Activated CD8-positive, alpha-beta memory T cell treated with anti-CD3 and anti-CD28 coated beads for 48 hours (primary cell): ENCODE data around the gene NSD2.

Experiments
- DNase-seq, 3 experiments: peaks; one replicate each; pipeline ENCODE4 v3.0.0-alpha.2; 2020; ENCODE audit warnings: low read depth in 2 of 3, low spot score in 2 of 3

NSD2 gene

DNA sequence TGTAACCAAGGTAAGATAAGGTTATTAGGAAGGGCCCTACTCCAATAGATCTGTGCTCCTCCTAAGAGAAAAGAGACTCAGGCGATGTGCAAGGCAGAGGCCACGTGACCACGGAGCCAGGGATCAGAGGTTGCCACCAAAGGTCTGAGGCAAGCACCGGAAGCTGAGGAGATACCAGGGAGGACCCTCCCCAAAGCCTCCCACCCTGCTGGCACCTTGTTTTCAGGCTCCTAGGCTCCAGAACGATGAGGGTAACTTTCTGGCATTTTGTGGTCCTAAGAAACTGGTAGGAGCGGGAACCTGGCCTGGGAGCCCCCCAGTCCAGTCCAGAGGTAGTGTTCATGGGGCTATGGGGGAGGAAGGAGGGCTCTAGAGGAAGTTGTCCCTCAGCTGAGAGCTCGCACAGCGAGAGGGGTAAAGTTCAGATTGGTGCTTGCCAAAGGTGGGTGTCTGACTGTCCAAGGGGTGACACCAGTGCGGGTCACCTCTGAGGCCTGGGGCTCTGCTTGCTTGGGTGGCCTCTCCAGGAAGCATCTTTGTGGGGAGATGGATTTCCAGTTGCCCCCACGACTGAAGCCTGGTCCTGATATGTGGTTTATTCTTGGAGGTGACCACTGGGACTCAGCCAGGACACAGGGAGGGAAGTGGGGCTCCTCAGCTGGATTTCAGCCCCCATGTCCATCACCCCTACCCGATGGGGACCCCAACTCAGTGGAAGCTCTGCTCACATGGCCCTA, 7.7 kb upstream of the NSD2 start:
- no peak for DNase-seq

DNA sequence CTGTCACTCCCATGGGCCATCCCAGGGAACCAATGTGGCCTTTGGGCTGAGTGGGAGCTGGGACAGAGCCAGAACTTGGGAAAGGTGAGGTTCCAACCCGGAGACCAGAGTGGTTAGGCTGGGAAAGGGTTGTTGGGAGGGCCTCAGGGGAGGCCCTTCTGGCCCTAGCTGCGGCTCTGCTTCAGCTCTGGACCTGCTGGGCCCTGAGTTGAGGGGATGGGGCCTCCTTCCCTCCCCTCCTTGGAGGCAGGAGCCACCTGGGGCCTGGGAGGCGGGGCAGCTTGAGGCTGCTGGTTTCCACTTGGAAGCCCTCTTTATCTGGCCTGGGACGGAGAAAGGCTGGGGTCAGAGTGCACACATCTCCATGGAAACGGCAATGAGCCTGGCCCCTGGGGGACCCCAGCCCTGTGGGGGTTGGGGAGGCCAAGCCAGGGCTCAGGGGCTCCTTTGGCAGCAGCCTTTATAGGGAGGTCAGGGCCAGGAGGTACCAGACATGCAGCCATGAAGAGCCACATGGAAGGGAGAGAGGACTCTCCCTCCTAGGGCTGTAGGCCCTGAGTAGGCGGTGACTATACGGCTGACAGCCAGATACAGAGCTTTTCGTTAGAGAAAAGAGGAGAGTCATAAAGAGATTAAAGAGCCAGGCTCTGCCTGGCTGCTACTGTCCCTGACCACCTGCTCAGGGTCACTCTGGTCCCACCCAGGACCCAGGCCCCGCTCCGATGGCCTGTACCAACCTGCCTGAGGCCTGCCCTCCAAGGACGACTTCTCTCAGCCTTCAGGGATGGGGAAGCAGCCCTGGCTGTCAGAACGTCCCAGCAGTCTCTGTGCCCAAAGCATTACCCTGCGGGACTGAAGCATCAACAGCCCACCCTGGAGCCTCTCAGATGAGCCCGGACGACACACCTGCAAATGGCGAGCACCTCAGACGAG, 6.9 kb upstream of the NSD2 start:
- no peak for DNase-seq

DNA sequence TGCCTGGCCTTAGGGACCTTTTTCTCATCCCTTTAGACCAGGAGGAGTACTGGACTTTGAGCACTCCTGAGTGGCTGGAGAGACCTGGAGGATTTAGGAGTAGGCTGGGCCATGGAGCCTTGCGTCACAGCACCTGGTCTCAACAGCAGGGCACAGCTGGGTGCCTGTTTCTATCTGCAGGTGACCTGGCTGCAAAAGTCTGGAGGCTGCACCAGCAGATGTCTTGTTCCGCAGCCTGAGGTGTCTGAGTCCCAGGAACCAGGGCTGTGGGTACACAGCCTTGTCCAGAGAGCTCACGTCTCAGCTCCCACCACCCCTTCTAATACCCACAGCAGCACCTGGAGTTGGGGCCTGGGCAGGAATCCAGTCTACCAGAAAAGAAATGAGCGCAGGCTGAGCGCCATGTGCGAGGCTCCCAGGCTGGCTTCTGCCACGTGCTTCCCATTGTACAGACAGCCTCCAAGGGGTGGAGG, 5.0 kb upstream of the NSD2 start:
- no peak for DNase-seq

DNA sequence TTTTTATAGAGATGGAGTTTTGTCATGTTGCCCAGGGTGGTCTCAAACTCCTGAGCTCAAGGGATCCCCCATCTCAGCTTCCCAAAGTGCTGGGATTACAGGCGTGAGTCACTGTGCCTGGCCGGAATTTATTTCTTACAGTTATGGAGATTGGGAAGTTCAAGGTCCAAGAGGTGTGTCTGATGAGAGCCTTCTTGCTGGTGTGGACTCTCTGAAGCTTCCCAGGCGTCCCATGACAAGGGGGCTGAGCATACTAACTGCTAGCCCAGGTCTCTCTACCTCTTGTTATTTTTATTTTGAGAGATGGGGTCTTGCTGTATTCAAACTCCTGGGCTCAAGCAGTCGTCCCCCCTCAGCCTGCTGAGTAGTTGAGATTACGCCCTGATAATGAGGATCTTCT, 2.9 kb upstream of the NSD2 start:
- DNase-seq: no peak

DNA sequence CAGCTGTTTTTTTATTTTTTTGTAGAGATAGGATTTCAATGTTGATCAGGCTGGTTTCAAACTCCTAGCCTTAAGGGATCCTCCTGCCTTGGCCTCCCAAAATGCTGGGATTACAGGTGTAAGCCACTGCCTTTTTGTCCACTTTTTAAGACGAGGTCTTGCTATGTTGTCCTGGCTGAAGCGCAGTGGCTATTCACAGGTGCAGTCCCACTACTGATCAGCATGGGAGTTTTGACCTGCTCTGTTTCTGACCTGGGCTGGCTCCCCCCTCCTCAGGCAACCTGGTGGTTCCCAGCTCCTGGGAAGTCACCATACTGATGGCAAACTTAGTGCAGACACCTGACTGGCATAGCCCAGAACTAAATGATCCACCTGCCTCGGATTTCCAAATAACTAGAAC, 2.3 kb upstream of the NSD2 start:
- no peak for DNase-seq

DNA sequence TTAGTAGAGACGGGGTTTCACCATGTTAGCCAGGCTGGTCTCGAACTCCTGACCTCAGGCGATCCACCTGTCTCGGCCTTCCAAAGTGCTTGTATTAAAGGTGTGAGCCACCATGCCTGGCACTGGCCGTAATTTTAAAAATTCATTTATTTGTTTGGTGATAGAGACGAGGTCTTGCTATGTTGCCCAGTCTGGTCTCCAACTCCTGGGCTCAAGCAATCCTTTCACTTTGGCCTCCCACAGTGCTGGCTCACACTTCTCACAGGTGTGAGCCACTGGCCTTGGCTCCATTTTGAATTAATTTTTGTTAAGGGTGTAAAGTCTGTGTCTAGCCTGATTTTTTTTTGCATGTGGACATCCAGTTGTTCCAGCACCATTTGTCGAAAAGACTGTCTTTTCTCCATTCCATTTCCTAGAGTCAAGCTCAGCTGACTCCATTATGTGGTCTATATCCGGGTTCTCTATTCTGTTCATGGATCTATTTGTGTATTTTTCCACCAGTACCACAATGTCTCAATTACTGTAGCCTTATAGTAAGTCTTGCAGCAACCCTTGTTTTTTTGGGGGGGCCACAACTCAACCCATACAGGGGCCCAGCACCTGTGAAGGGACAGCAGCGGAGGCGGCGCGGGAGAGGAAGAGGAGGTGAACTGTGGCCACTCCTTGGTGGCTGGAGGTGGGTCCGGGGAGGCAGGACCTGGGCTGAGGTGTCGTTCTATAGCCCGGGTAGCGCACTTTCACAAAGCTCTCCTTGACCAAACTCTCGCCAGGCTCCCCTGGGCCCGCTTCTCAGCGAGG, 1.5 kb upstream of the NSD2 start:
- no peak for DNase-seq

- peak; percentile 69 to 78 (median 70) for DNase-seq
Observed at GRCh38 chr4:1870328-1870577, 940 bp upstream of the NSD2 start.

GRCh38 chr4:1871471-1872021, 353 bp downstream of the NSD2 start:
- no peak for DNase-seq

- no peak for DNase-seq
Observed at GRCh38 chr4:1872870-1873269, 1.7 kb downstream of the NSD2 start.

DNA sequence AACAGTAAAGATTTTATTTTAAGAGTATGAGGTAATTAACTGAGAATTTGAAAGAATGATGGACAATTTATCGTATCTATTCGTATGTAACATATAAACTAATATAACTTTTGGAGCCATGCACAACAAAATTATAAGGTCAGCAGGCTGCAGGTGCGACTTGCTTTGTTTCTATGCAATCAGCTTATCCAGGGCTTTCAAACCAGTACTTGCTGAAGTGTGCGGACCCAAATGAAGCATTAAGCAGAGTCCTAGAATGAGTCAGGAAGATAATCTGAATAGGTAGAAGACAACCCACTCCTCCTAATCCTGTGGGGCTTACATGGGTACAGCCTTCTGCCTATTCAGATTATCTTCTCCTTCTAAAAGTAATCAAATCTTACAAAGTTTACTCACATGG, 2.1 kb downstream of the NSD2 start:
- no peak for DNase-seq

DNA sequence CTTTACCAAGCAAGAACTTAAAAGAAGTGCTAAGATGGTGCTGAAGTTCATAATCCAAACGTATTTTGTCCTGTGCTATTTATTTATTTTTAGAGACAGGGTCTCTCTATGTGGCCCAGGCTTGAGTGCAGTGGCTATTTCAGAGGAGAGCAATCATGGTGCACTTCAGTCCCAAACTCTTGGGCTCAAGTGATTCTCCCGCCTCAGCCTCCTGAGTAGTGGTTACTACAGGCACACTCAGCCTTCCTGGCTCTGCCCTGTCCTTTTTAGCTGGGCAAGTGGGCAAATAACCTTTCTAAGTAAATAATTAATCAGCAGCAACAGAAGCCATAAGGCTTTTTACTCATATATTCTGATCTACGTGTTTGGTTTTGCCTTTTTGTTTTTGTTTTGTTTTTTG, 2.6 kb downstream of the NSD2 start:
- DNase-seq: no peak

- no peak for DNase-seq
Observed at GRCh38 chr4:1874201-1874600, 3.0 kb downstream of the NSD2 start.

- no peak for DNase-seq
Observed at GRCh38 chr4:1879485-1879884, 8.3 kb downstream of the NSD2 start.

DNA sequence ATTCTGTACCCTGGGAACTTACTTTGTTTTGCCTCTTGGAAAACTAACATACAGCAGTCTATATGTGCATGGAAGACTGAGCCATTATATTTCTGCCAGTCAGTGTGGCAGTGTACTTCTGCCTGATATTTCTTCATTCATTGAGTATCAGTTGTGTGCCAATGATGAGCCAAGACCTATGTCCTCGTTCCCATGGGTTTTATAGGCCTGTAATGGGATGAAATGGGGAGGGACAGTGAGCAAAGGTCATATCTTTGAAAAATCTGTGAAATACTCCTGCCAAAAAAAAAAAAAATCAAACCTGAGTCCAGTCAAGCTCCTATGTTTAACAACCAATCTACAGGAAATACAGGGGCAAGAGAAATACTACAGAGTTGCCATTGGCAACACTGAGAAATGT, 9.1 kb downstream of the NSD2 start:
- DNase-seq: no peak

GRCh38 chr4:1882850-1883271, 11.7 kb downstream of the NSD2 start:
- DNase-seq: no peak

GRCh38 chr4:1883583-1883982, 12.4 kb downstream of the NSD2 start:
- DNase-seq: no peak

GRCh38 chr4:1885414-1885813, 14.2 kb downstream of the NSD2 start:
- DNase-seq: no peak

GRCh38 chr4:1887052-1887451, 15.9 kb downstream of the NSD2 start:
- no peak for DNase-seq

GRCh38 chr4:1890979-1891570, 19.9 kb downstream of the NSD2 start:
- DNase-seq: no peak

- no peak for DNase-seq
Observed at GRCh38 chr4:1895971-1896657, 24.9 kb downstream of the NSD2 start.

DNA sequence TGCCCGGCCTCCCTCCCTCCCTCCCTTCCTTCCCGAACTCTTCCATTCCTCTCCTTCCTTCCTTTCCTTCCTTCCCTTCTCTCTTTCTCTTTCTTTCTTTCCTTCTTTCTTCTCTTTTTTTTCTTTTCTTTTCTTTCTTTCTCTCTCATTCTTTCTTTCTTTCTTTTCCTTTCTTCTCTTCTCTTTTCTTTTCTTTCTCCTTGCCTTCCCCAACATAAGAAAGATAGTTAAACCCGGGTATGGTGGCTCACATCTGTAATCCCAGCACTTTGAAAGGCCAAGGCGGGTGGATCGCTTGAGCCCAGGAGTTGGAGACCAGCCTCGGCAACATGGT, 25.4 kb downstream of the NSD2 start:
- DNase-seq: no peak
